Measurements from ENCODE around the gene ZRANB1.

Gene ZRANB1

DNA sequence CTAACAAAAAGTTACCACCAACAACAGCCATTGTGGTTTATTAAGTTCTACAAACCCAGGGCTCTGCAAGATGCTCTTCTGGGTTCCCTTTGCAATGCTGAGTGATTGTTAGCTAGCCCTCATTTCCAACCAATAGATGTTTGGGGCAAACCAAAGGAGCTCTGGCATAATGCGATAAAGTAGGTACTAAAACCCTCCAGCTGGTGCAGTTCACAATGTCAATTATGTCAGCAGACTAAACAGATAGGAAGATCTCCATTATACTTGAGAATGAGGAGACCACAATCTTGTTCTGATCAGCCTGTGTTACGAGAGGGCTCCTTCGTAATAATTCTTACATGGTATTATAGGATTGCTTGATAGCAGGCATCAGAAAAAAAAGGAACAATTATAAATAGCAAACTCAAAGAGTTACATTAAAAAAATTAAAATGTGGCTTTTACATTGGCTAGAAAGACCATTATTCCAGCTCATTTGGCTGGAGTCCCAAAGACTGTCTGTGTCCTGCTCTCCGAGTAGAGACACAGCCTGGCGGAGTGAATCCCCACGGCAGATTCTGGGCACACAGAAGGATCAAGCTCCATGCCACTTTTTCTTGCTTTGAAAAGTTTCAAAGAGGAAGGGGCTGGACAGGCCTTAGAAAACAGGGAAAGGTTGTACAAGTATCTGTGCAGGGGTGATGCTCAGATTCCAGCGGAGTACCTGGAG is 93.8 kb downstream of the ZRANB1 start:
- DNase-seq (ENCODE audit: low read depth), result no peak

GRCh38 chr10:125037145-125037877 is 95.4 kb downstream of the ZRANB1 start:
- DNase-seq (ENCODE audit: low read depth), result no peak

Measured in activated T-cell treated with anti-CD3 and anti-CD28 coated beads for 1 hour (primary cell).